Inflammatory macrophage treated with lipopolysaccharide for 4 hours (primary cell): ENCODE data around the gene CBX3.
"Not testable (repeated sequence)": the region's sequence is repeated elsewhere in the genome, so short reads cannot be mapped to it uniquely, and the experiment has no call there.

ENCODE experiments used
- DNase-seq: peaks from one replicate; pipeline ENCODE4 v3.0.0-alpha.2; 2020

Gene CBX3

GRCh38 chr7:26171601-26172000, 29.9 kb upstream of the CBX3 start:
- no peak for DNase-seq

DNA sequence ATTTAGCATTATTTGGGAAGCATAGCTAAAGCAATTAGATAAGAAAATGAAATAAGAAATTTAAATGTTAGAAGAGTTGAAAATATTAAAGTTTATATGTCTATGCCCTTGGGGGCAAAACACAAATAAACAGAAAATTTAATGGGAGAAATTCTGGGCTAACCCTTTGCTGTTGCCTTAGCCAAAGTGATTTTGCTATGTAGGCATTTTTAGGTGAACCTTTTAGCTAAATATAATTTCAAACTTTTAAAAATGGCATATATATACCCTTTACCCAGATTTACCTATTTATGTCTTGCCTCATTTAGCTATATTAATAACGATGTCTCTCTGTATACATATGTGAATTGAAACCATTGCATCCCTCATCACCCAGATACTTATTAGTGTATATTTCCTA, 29.5 kb upstream of the CBX3 start:
- DNase-seq = no peak

DNA sequence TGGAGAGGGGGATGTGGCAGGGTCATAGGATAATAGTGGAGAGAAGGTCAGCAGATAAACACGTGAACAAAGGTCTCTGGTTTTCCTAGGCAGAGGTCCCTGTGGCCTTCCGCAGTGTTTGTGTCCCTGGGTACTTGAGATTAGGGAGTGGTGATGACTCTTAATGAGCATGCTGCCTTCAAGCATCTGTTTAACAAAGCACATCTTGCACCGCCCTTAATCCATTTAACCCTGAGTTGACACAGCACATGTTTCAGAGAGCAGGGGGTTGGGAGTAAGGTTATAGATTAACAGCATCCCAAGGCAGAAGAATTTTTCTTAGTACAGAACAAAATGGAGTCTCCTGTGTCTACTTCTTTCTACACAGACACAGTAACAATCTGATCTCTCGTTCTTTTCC, 25.6 kb upstream of the CBX3 start:
- DNase-seq = not testable (repeated sequence)

- not testable (repeated sequence) for DNase-seq
These were observed 24.8 kb upstream of the CBX3 start for GRCh38 chr7:26176696-26177095.

- DNase-seq = not testable (repeated sequence)
These were observed 24.3 kb upstream of the CBX3 start for GRCh38 chr7:26177269-26177668.

- no peak for DNase-seq
These were observed 23.1 kb upstream of the CBX3 start for GRCh38 chr7:26178272-26178960.

- no peak for DNase-seq
These were observed 22.1 kb upstream of the CBX3 start for GRCh38 chr7:26179422-26179821.

DNA sequence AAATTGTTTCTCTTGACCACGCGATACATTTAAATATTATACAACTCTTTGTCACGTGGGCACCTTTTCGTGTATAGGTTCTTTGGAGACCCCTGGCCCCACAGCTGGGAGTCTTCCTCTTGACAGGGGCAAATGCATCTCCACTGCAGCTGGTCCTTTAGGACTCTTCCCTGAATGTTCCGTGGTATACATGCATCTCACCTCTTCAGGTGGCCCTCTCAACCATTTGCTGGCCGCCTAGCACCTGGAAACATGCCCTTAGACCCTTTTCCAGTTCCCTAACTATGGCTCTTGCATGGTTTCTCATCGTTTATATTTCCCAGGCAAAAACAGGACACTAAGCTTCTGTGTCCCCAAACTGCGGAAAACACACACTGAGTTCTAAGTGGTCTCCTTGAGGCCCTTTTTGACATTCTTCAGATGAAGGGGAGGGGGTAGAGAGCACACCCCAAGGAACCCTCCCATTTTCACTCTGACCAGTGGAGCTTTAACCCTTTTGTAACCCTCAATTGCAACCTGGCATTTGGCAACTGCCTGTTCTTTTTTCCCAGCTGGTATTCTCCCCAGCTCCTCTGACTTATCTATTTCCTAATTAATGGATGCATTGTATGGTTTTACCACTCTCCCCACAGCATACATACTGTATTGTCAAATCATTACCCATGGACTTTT, 21.6 kb upstream of the CBX3 start:
- DNase-seq = no peak

DNA sequence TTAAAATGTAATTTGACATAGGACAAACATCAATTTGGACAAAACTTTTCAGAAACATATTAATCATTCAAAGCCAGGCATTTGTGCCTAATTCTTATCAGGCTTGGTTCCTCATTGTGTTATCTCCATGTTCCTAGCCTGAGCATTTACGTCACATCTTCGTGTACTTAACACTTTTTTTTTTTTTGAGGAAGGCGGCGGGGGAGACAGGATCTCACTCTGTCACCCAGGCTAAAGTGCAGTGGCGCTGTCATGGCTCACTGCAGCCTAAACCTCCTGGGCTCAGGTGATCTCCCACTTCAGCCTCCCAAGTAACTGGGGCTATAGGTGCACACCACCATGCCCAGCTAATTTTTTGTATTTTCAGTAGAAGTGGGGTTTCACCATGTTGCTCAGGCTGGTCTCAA, 20.8 kb upstream of the CBX3 start:
- no peak for DNase-seq

GRCh38 chr7:26181474-26182227, 19.9 kb upstream of the CBX3 start:
- DNase-seq = no peak

- DNase-seq = no peak
These were observed 19.3 kb upstream of the CBX3 start for GRCh38 chr7:26182283-26182682.

DNA sequence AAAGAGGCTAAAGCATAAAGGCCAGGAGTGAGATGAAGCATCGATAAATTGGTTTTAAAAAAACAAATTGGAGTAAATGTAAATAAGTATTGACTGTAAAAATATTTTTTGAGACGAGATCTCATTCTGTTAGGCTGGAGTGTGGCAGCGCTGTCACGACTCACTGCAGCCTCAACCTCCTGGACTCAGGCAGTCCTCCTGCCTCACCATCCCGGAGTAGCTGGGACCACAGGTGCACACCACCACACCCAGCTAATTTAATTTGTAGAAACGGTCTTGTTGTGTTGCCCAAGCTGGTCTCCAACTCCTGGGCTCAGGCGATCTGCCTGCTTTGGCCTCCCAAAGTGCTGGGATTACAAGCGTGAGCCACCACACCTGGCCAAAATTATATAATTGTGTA, 18.8 kb upstream of the CBX3 start:
- DNase-seq = no peak

DNA sequence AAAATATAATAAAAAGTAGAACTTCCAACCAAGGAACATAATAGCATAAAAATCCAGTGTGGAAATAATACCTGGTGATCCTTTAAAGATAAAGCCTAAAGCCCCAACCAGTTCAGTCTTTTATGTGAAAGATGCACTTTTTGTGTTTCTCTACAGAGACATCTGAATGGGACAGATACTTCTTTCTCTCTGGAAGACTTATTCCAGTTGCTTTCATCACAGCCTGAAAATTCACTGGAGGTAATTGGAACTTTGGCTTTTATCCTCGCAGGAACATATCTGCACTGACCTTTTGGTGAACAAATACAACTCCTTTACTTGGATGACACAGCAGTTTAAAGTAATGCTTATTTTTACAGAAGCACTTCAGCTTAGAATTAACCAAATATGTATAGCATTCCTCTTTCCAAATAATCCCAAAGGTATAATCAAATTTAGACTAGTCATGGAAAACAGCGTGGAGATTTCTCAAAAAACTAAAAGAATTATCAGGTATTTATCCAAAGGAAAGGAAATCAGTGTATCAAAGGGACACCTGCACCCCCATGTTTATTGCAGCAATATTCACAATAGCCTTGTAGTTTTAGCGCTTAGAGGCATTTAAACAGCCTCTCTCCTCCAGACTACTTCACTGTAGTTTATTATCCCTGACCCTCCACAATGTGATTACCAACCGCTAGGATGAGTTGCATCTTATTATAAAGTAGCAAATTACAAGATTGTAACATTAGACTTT, 17.8 kb upstream of the CBX3 start:
- no peak for DNase-seq

DNA sequence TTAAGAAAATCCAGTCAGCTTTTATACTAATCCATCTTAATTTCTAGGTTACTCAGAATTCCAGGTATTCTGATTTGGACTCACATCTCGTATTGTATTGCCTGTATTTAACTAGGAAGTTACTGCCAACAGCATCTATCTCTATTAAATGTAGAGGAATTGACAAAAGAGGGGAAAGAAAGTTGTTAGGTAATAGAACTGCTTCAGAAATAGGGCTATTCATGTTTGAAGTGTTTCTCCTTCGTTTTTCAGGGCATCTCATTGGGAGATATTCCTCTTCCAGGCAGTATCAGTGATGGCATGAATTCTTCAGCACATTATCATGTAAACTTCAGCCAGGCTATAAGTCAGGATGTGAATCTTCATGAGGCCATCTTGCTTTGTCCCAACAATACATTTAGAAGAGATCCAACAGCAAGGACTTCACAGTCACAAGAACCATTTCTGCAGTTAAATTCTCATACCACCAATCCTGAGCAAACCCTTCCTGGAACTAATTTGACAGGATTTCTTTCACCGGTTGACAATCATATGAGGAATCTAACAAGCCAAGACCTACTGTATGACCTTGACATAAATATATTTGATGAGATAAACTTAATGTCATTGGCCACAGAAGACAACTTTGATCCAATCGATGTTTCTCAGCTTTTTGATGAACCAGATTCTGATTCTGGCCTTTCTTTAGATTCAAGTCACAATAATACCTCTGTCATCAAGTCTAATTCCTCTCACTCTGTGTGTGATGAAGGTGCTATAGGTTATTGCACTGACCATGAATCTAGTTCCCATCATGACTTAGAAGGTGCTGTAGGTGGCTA, 17.1 kb upstream of the CBX3 start:
- DNase-seq = not testable (repeated sequence)

DNA sequence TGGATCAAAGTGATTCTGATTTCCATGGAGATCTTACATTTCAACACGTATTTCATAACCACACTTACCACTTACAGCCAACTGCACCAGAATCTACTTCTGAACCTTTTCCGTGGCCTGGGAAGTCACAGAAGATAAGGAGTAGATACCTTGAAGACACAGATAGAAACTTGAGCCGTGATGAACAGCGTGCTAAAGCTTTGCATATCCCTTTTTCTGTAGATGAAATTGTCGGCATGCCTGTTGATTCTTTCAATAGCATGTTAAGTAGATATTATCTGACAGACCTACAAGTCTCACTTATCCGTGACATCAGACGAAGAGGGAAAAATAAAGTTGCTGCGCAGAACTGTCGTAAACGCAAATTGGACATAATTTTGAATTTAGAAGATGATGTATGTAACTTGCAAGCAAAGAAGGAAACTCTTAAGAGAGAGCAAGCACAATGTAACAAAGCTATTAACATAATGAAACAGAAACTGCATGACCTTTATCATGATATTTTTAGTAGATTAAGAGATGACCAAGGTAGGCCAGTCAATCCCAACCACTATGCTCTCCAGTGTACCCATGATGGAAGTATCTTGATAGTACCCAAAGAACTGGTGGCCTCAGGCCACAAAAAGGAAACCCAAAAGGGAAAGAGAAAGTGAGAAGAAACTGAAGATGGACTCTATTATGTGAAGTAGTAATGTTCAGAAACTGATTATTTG, 16.3 kb upstream of the CBX3 start:
- peak; percentile 45 for DNase-seq

DNA sequence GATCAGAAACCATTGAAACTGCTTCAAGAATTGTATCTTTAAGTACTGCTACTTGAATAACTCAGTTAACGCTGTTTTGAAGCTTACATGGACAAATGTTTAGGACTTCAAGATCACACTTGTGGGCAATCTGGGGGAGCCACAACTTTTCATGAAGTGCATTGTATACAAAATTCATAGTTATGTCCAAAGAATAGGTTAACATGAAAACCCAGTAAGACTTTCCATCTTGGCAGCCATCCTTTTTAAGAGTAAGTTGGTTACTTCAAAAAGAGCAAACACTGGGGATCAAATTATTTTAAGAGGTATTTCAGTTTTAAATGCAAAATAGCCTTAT, 15.7 kb upstream of the CBX3 start:
- no peak for DNase-seq

DNA sequence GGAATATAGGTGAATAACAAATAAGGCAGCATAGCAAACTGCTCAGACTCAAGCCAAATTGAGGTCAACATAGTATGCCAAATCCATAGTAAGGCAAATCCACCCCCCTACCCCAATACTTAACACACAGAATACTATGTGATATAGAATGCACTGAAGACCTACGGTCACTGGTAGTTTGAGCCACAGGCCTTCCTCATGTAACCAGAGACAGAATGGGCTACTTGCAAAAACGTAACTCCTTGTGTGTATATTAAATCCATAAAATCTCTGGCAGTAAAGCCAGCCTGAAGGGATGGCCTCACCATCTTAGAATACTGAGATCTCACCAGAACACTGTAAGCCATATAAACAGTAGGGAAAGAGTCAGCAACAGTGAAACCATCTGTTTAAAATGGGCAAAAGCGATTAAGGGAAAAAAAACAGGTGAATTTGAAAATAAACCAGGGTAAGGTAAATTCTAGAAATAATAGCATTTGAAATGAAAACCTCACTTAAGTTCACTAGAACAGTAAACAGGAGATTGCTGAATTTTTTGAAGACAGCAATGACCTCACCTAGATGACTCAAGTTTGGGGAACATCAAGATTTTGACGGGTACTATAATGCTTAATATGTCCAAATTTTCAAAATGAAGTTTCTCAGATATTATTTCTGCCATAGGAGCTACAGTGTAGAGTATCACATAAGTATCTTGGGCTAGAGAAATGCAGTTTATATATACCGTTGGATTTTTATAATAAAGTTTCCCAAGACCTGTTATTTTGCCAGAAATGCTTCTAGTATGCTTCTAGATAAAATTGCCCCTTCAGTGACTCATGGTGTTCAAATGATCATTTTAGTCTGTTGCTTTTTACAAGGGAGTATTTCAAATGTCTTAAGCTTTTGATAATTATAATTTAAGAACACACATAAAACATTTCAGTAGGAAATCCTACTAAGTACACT, 14.9 kb upstream of the CBX3 start:
- peak; percentile 37 for DNase-seq

DNA sequence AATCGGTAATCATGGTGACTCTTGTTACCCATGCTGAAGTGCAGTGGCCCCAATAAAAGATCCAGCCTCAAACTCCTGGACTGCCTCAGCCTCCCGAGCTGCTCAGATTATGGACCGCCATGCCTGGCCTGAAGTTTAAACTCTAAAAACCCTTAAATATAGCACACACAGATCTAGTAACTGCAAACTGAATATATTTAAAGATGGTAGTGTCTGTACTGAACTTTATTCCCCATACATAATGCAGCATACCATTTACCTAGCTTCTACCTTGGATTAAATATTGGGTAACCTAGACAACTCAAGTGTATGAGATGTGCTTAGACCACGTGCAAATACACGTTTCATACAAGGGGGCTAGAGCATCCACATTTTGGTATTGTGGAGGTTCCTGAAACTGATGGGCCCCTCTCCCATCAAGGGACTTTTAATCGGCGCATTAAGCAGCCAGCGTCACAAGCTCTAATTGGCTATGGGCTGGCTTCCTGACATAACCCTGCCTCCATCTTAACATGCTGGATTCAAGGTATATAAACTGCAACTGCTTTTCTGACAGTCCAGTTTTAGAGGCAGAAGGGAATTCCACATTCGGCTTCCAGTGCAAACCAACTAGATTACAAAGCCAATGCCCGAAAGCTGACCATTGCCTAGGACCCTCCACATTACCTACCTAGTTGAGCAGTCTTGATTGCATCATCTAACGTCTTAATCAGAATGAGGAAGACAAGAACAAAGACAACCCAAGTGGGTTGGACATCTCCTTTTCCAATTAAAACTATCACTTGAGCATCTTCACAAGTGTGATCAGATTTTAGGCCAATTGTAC, 14.0 kb upstream of the CBX3 start:
- no peak for DNase-seq

DNA sequence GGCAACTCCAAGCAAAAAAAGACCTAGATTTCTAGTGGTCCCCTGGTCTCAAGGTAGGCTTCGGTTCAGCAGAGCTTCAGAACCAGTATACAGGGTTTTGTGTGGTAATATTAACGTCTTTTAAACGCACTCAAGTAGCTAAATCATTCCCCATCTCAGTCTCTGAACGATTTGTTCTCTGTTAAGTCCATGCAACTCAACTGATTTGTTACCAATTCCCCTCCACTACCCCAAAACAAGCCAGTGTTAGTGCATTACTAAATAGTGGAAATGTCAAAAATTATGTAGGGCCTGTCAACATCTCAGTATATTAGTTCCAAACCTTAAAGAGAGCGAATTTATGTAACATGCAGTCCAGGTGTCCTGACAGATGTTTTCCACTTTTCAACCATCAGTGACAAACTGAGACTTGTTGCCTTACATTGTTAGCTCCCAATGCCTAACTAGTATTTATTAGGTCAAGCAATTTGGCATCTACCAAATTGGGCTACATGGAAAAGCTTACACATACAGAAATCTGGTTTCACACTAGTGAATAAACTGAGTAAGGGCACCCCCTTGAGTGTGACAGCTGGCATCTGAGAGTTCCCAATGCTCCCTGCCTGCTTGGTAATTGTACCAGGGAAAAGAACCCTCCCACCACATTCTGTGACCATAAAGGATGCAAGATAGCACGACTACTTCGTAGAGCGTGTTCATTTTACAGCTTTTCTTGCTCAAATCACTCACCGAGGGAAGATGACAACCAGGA, 13.2 kb upstream of the CBX3 start:
- no peak for DNase-seq
